Measurements from ENCODE around the gene MSANTD2. TPM values are rescaled to one million over a fixed set of nuclear protein-coding genes. Genes with fewer than 3 reads are reported as not detected.

The MSANTD2 gene
- total RNA-seq (2022) (14.2 and 15.3 TPM in 2 replicates), Bru-seq, nascent RNA (percentile 82 among the genes with signal in this experiment), BruChase-seq, experiment 1, labeled RNA remaining after a 6-hour chase (percentile 89 among the genes with signal in this experiment), BruChase-seq, experiment 2, labeled RNA remaining after a 2-hour chase (percentile 91 among the genes with signal in this experiment)
- long read RNA-seq, transcript MSANTD2-202 (4 exons, 2,349 nt) = minor isoform, 5 of 24 reads
- long read RNA-seq, transcript MSANTD2-201 (4 exons, 2,495 nt) = major isoform, 11 of 24 reads
- long read RNA-seq, partial matches to known transcripts = 0 of 24 reads
- long read RNA-seq, other reads (novel, unspliced or antisense) = 6 of 24 reads

DNA sequence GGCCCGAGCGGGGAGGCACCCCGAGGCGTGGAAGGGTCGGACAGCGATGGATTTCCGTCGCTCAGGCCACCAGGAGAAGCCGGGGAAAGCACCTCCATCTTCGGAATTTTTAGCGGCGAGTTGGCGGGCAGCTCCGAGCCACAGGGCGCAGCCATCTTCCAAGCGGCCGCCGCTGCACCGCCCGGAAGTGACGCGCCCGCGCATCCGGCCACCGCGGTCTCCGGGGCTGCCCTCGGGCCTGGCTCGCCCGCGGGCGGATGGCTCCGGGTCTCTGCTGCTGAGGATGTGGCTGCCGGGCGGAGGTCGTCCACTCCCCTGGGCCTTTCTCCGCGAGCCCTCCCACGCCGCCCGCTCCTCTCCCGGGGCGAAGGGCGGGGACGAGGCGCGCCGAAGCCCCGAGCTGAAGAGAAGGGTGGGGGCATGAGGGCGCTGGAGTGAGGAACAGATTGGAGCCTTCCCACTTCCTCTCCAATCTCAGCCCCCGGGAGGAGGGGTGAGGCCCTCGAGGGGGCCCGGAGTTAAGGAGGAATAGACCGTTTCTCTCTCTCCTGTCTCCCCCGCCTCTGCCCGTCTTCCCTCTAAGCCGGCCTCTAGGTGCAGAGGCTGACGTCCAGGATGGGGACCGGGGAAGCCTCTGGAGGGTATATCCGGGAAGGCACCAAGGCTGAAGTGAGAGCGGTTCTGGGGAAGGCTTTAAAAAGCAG lies at the start of gene MSANTD2:
Gene MSANTD2 (minus strand): TSS at position 181 of the 704 bp plus-strand sequence. CDS start 26 bp downstream, at position 155.
- no peaks in the 10 kb centered on the region for H3K36me3 Mint-ChIP-seq (ENCODE audit: insufficient read depth, unreplicated experiment)
- DNase-seq (ENCODE audit: unreplicated experiment) = peak; percentile 60
- intact Hi-C loops (cut with micrococcal nuclease) = loop anchor here (1.0 kb wide), 1 partner anchor 37 kb away; no protein-coding TSS in a partner anchor
- no TSS peak for BruUV-seq (replicated peaks)
- POLR2A ChIA-PET = interaction anchor here (0.6 to 4.9 kb wide), 29 partner anchors 9 to 1222 kb away, joined by 3 to 19 read pairs (median 3); partner anchors contain the start of genes CCDC15, ESAM, SIAE and SLC37A2
- CTCF ChIA-PET = interaction anchor here (0.8 to 16.8 kb wide), 8 partner anchors 11 to 398 kb away, joined by 3 to 201 read pairs (median 4); partner anchors contain the start of gene ESAM
- peaks cover 11% of the 10 kb centered on the region for H3K4me1 Mint-ChIP-seq (ENCODE audit: insufficient read depth, unreplicated experiment)
- peak within 1 kb of the TSS; percentile 83 for H3K4me3 Mint-ChIP-seq (ENCODE audit: unreplicated experiment)
- no peaks in the 10 kb centered on the region for H3K9me3 Mint-ChIP-seq (ENCODE audit: unreplicated experiment)
- TF ChIP-seq, protein P1, sequence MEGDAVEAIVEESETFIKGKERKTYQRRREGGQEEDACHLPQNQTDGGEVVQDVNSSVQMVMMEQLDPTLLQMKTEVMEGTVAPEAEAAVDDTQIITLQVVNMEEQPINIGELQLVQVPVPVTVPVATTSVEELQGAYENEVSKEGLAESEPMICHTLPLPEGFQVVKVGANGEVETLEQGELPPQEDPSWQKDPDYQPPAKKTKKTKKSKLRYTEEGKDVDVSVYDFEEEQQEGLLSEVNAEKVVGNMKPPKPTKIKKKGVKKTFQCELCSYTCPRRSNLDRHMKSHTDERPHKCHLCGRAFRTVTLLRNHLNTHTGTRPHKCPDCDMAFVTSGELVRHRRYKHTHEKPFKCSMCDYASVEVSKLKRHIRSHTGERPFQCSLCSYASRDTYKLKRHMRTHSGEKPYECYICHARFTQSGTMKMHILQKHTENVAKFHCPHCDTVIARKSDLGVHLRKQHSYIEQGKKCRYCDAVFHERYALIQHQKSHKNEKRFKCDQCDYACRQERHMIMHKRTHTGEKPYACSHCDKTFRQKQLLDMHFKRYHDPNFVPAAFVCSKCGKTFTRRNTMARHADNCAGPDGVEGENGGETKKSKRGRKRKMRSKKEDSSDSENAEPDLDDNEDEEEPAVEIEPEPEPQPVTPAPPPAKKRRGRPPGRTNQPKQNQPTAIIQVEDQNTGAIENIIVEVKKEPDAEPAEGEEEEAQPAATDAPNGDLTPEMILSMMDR (IDR thresholded peaks at IDR 0.05; ENCODE audit: unreplicated experiment) = no peak
- peak within 1 kb of the TSS; percentile 84 for H3K27ac Mint-ChIP-seq (ENCODE audit: low read depth, unreplicated experiment)
- H3K27me3 Mint-ChIP-seq (ENCODE audit: insufficient read depth, unreplicated experiment) = no peaks in the 10 kb centered on the region

DNA sequence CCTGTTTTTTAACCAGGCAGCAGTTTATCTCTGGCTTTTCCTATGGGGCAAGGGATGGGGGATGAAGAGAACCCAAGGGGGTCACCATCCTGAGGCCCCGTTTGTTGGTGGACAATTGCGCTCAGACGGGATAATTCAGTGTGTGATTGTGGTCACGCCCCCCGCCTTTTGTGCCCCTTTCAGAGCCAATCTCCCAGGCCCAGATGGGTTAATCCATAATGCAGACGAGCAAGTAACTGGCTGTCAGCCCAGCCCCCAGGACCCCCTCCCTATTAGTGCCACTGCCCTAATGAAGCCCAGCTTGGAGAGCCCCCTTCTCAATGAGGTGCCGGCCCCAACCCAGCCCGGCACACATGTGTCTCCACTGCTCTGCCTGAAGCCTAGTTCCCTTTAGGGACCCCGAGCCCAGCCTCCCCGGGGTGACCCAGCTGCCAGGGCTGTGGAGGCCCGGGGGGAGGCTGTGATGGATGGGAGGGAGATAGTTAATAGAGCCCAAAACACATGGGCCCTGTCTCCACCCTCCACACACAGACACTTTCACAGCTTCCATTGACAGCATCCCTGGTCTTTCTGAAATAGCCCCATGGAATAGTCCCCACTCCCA lies 46.0 kb upstream of the MSANTD2 start:
- DNase-seq (ENCODE audit: unreplicated experiment) = no peak
- CTCF ChIA-PET = interaction anchor here (0.6 to 1.4 kb wide), 6 partner anchors 9 to 444 kb away, joined by 3 to 7 read pairs (median 4); no protein-coding TSS in a partner anchor

DNA sequence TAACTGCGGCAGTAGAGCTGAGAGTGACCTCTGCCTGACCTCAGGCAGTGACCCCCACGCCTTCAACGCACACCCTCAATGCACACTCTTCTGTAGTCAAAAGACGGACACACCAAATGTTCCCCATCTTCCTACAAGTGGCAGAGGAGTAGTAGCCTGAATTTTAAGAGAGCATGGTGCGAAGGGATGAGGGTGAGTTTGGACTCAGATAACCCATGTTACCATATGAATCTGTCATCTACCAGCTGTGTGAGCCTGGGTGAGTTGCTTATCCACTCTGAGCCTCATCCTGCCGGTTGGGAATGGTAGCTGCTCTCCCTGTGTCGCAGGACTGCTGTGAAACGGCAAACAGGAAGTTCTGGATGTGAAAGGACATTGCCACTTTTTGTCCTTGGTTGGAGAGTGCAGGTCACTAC lies 44.5 kb upstream of the MSANTD2 start:
- Mint-ChIP-seq H3K4me3 (ENCODE audit: unreplicated experiment) (no peak overlapping the region), H3K9me3 (ENCODE audit: unreplicated experiment) (no peaks in the 10 kb centered on the region), H3K27ac (ENCODE audit: low read depth, unreplicated experiment) (no peak overlapping the region), H3K36me3 (ENCODE audit: insufficient read depth, unreplicated experiment) (no peaks in the 10 kb centered on the region), H3K4me1 (ENCODE audit: insufficient read depth, unreplicated experiment) (no peaks in the 10 kb centered on the region), H3K27me3 (ENCODE audit: insufficient read depth, unreplicated experiment) (peaks cover 99% of the 10 kb centered on the region)
- BruUV-seq (replicated peaks) = no TSS peak
- TF ChIP-seq, protein P1 (IDR thresholded peaks at IDR 0.05; ENCODE audit: unreplicated experiment) = no peak
- ChIA-PET CTCF (interaction anchor here (0.5 to 1.7 kb wide), 8 partner anchors 8 to 1452 kb away, joined by 3 to 8 read pairs (median 4); no protein-coding TSS in a partner anchor), POLR2A (interaction anchor here (0.8 kb wide), 1 partner anchor 36 kb away, joined by 3 read pairs; no protein-coding TSS in a partner anchor)
- no peak for DNase-seq (ENCODE audit: unreplicated experiment)
- intact Hi-C loops (cut with micrococcal nuclease) = no loop called here

More for the DNA sequence above, 46.0 kb upstream of the MSANTD2 start:
- TF ChIP-seq, protein P1 (IDR thresholded peaks at IDR 0.05; ENCODE audit: unreplicated experiment) = no peak
- Mint-ChIP-seq H3K36me3 (ENCODE audit: insufficient read depth, unreplicated experiment) (no peaks in the 10 kb centered on the region), H3K4me3 (ENCODE audit: unreplicated experiment) (no peak overlapping the region), H3K27ac (ENCODE audit: low read depth, unreplicated experiment) (no peak overlapping the region), H3K27me3 (ENCODE audit: insufficient read depth, unreplicated experiment) (peaks cover 100% of the 10 kb centered on the region), H3K4me1 (ENCODE audit: insufficient read depth, unreplicated experiment) (no peaks in the 10 kb centered on the region), H3K9me3 (ENCODE audit: unreplicated experiment) (no peaks in the 10 kb centered on the region)
- intact Hi-C loops (cut with micrococcal nuclease) = no loop called here
- POLR2A ChIA-PET = no interaction called here
- BruUV-seq (replicated peaks) = no TSS peak

DNA sequence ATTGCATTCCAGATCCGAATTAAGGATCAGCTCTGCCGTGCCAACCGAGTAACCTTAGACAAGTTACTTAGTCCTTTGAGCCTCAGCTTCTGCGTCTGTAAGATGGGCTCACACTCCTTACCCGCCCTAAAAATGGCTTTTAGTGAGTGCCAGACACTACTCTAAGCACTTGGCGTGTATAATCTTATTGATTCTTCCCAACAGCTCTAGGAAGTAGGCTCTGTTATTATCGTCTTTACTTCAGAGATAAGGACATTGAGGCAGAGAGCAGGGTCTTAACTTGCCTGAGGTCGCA lies 43.4 kb upstream of the MSANTD2 start:
- POLR2A ChIA-PET = no interaction called here
- H3K9me3 Mint-ChIP-seq (ENCODE audit: unreplicated experiment) = no peaks in the 10 kb centered on the region

More for the DNA sequence above, 43.4 kb upstream of the MSANTD2 start:
- CTCF ChIA-PET = interaction anchor here (0.7 to 1.3 kb wide), 4 partner anchors 11 to 496 kb away, joined by 3 to 5 read pairs (median 4); no protein-coding TSS in a partner anchor
- intact Hi-C loops (cut with micrococcal nuclease) = no loop called here
- H3K4me1 Mint-ChIP-seq (ENCODE audit: insufficient read depth, unreplicated experiment) = no peaks in the 10 kb centered on the region
- no peak overlapping the region for H3K27ac Mint-ChIP-seq (ENCODE audit: low read depth, unreplicated experiment)
- TF ChIP-seq, protein P1 (IDR thresholded peaks at IDR 0.05; ENCODE audit: unreplicated experiment) = no peak
- peaks cover 88% of the 10 kb centered on the region for H3K27me3 Mint-ChIP-seq (ENCODE audit: insufficient read depth, unreplicated experiment)
- no TSS peak for BruUV-seq (replicated peaks)
- DNase-seq (ENCODE audit: unreplicated experiment) = no peak
- H3K4me3 Mint-ChIP-seq (ENCODE audit: unreplicated experiment) = no peak overlapping the region
- H3K36me3 Mint-ChIP-seq (ENCODE audit: insufficient read depth, unreplicated experiment) = no peaks in the 10 kb centered on the region
